ENCODE data around the gene ATE1. TPM values are rescaled to one million over a fixed set of nuclear protein-coding genes. Genes with fewer than 3 reads are reported as not detected.

ATE1 gene
- total and polyA plus RNA-seq, 2 of the 4 experiments (the other 2 are of a cell fraction): 6.4 to 27.8 TPM

- CTCF ChIA-PET: no interaction called here
- no peak for ATAC-seq (ENCODE audit: low read depth)
These were observed 139.7 kb downstream of the ATE1 start for GRCh38 chr10:121788115-121788514.

More at GRCh38 chr10:121788115-121788514, 139.7 kb downstream of the ATE1 start:
- no peaks in the 10 kb centered on the region for H3K9me3 ChIP-seq (ENCODE audit: control insufficient read depth, insufficient read depth, low read length)
- DNase-seq: no peak
- 100% methylated on average over 1 of the region's 3 CpGs; no CpG with 5 or more reads in 1 of the 2 experiments for WGBS, 2 experiments (ENCODE audit: extremely low coverage in 2 of 2, insufficient read length in 1 of 2)
- BruUV-seq (replicated peaks): no TSS peak
- no peak overlapping the region for H3K9ac ChIP-seq (ENCODE audit: low read depth, low read length)
- no peak overlapping the region for H4K5ac ChIP-seq (ENCODE audit: low read depth, low read length)
- no peaks in the 10 kb centered on the region for H3K4me1 ChIP-seq (ENCODE audit: control insufficient read depth, insufficient read depth, low read length)
- H3K4ac ChIP-seq (ENCODE audit: low read depth, low read length): no peak overlapping the region
- H4K8ac ChIP-seq (ENCODE audit: low read depth in 2 of 2, low read length in 2 of 2): no peak overlapping the region
- H3K36me3 ChIP-seq (ENCODE audit: control insufficient read depth, insufficient read depth, low read length): peaks cover 2% of the 10 kb centered on the region; the same call in 1 of the 2 replicates
- dilution Hi-C loops (cut with HindIII; ENCODE audit: low sequenced_read_pairs, unreplicated experiment): no loop called here
- H3K18ac ChIP-seq (ENCODE audit: low read depth, low read length): no peak overlapping the region
- H4K91ac ChIP-seq (ENCODE audit: insufficient read depth, low read depth, low read length): no peak overlapping the region
- no peaks in the 10 kb centered on the region; the same call in 1 of the 2 replicates for H3K9me1 ChIP-seq (ENCODE audit: insufficient read depth, low read length)
- no peak for TF ChIP-seq USF2 (IDR thresholded peaks at IDR 0.05; ENCODE audit: low read depth, low read length)
- no peak for TF ChIP-seq POLR2A (IDR thresholded peaks at IDR 0.05; ENCODE audit: low read depth, low read length)
- TF ChIP-seq RAD21 (IDR thresholded peaks at IDR 0.05; ENCODE audit: low read length): no peak
- no peak overlapping the region for H2BK120ac ChIP-seq (ENCODE audit: low read depth, low read length)
- intact Hi-C loops (cut with micrococcal nuclease): no loop called here
- H4K20me1 ChIP-seq (ENCODE audit: insufficient read depth, low read length): no peaks in the 10 kb centered on the region
- no peak overlapping the region for H2BK20ac ChIP-seq (ENCODE audit: low read depth, low read length)
- no peak overlapping the region for H2BK15ac ChIP-seq (ENCODE audit: low read depth, low read length)
- no peak overlapping the region for H3K14ac ChIP-seq (replicated peaks; ENCODE audit: low read depth, low read length)
- no peak overlapping the region for H2AFZ ChIP-seq (replicated peaks; ENCODE audit: low read length, poor library complexity)
- H3K27ac ChIP-seq (ENCODE audit: insufficient read depth, low read length): no peak overlapping the region
- in situ Hi-C loops (cut with MboI; ENCODE audit: low sequenced_read_pairs): no loop called here
- H3K56ac ChIP-seq (ENCODE audit: extremely low read depth, insufficient read depth, low read length): no peak overlapping the region
- H2AK5ac ChIP-seq (ENCODE audit: low read depth, low read length): no peak overlapping the region
- no peak overlapping the region for H3K23ac ChIP-seq (ENCODE audit: low read depth, low read length)
- H3K27me3 ChIP-seq (ENCODE audit: control insufficient read depth, insufficient read depth, low read length): no peaks in the 10 kb centered on the region
- H3K79me1 ChIP-seq (ENCODE audit: low read depth in 1 of 2, low read length in 2 of 2): no peaks in the 10 kb centered on the region
- no peak overlapping the region for H3K4me3 ChIP-seq (ENCODE audit: insufficient read depth, low read depth, low read length)
- no peak overlapping the region for H2BK5ac ChIP-seq (ENCODE audit: low read depth, low read length, poor library complexity, severe bottlenecking)
- no peak overlapping the region for H2AK9ac ChIP-seq (replicated peaks; ENCODE audit: low read depth, low read length, poor library complexity)
- POLR2A ChIA-PET (ENCODE audit: unreplicated experiment): no interaction called here
- no peak overlapping the region for H3K4me2 ChIP-seq (ENCODE audit: low read depth, low read length)
